ENCODE measurements around the gene DNAJC16. TPM values are rescaled to one million over a fixed set of nuclear protein-coding genes. Genes with fewer than 3 reads are reported as not detected.
A peak's percentile ranks its signal among the peaks of the same experiment; 100 is the strongest.
"Not testable (repeated sequence)": the region's sequence is repeated elsewhere in the genome, so short reads cannot be mapped to it uniquely, and the experiment has no call there.

DNAJC16 gene
- total RNA-seq, 1 donor from 2014 or later, result 14.1 TPM

- no peak for DNase-seq (ENCODE audit: low read depth in 2 of 2)
Measured at GRCh38 chr1:15579683-15580047, 53.0 kb downstream of the DNAJC16 start.

GRCh38 chr1:15583016-15583706 lies 56.5 kb downstream of the DNAJC16 start:
- no peak for DNase-seq (ENCODE audit: low read depth in 2 of 2)

GRCh38 chr1:15584489-15585363 lies 58.1 kb downstream of the DNAJC16 start, which contains the start of gene AGMAT:
Gene AGMAT (minus strand): TSS chr1:15585051. CDS start chr1:15584967, 84 bp downstream.
- peak; percentile 18 to 33 for DNase-seq (ENCODE audit: low read depth in 2 of 2)

GRCh38 chr1:15592285-15592684 lies 65.6 kb downstream of the DNAJC16 start:
- no peak for DNase-seq (ENCODE audit: low read depth in 2 of 2)

- DNase-seq (ENCODE audit: low read depth in 2 of 2), result no peak
Measured at GRCh38 chr1:15595809-15596617, 69.4 kb downstream of the DNAJC16 start.

- DNase-seq (ENCODE audit: low read depth in 2 of 2), result no peak
Measured at GRCh38 chr1:15598436-15598835, 71.8 kb downstream of the DNAJC16 start.

- DNase-seq (ENCODE audit: low read depth in 2 of 2), result peak; percentile 91 to 96
Measured at GRCh38 chr1:15603050-15603965, 76.7 kb downstream of the DNAJC16 start.

- DNase-seq (ENCODE audit: low read depth in 2 of 2), result not testable (repeated sequence)
Measured at GRCh38 chr1:15603966-15604282, 77.3 kb downstream of the DNAJC16 start.

- not testable (repeated sequence) for DNase-seq (ENCODE audit: low read depth in 2 of 2)
Measured at GRCh38 chr1:15604400-15604799, 77.8 kb downstream of the DNAJC16 start.

- no peak for DNase-seq (ENCODE audit: low read depth in 2 of 2)
Measured at GRCh38 chr1:15605398-15606383, 79.0 kb downstream of the DNAJC16 start.

GRCh38 chr1:15609631-15610030 lies 83.0 kb downstream of the DNAJC16 start:
- no peak for DNase-seq (ENCODE audit: low read depth in 2 of 2)

GRCh38 chr1:15610167-15610566 lies 83.5 kb downstream of the DNAJC16 start:
- no peak for DNase-seq (ENCODE audit: low read depth in 2 of 2)

GRCh38 chr1:15616373-15617172 lies 89.9 kb downstream of the DNAJC16 start:
- peak in 1 of 2 donors; percentile 40 for DNase-seq (ENCODE audit: low read depth in 2 of 2)

- peak; percentile 96 to 97 for DNase-seq (ENCODE audit: low read depth in 2 of 2)
Measured at GRCh38 chr1:15617173-15618076, 90.8 kb downstream of the DNAJC16 start, which contains the start of gene DDI2. Gene DDI2 (plus strand): TSS chr1:15617458. CDS start chr1:15617671, 213 bp downstream.

GRCh38 chr1:15618077-15618654 lies 91.5 kb downstream of the DNAJC16 start:
- peak; percentile 17 to 30 for DNase-seq (ENCODE audit: low read depth in 2 of 2)

- peak; percentile 13 to 37 for DNase-seq (ENCODE audit: low read depth in 2 of 2)
Measured at GRCh38 chr1:15618655-15619525, 92.2 kb downstream of the DNAJC16 start.

Data from lung microvascular endothelial cell (primary cell).